Osteoblast (primary cell): ENCODE data around the gene UBE2Q1. TPM values are rescaled to one million over a fixed set of nuclear protein-coding genes. Genes with fewer than 3 reads are reported as not detected.

Source experiments
- DNase-seq: peaks from one replicate; pipeline ENCODE4 v3.0.0; 2011; ENCODE audit warnings: low spot score, mixed read lengths; ENCODE audit not compliant: insufficient read length; ENCODE audit errors: missing footprints
- H2AFZ ChIP-seq: 2 replicates; pipeline ENCODE4 v1.6.0; 2011; ENCODE audit warnings: mild to moderate bottlenecking, low read length
- H3K27ac ChIP-seq: 2 replicates; pipeline ENCODE4 v1.5.1; 2011; ENCODE audit warnings: mild to moderate bottlenecking, low read depth, low read length, moderate library complexity
- H3K27me3 ChIP-seq: 2 replicates; pipeline ENCODE4 v1.6.0; 2012; ENCODE audit warnings: mild to moderate bottlenecking, control low read depth, inconsistent platforms, low read length, moderate library complexity; ENCODE audit not compliant: insufficient read depth
- H3K36me3 ChIP-seq: 2 replicates; pipeline ENCODE4 v1.5.1; 2011; ENCODE audit warnings: mild to moderate bottlenecking, low read length, control low read depth, moderate library complexity; ENCODE audit not compliant: insufficient read depth
- H3K4me1 ChIP-seq: 2 replicates; pipeline ENCODE4 v1.5.1; 2011; ENCODE audit warnings: mild to moderate bottlenecking, low read length, control low read depth, moderate library complexity; ENCODE audit not compliant: insufficient read depth
- H3K4me2 ChIP-seq: 2 replicates; pipeline ENCODE4 v1.6.0; 2011; ENCODE audit warnings: mild to moderate bottlenecking, low read length; ENCODE audit not compliant: insufficient read depth
- H3K4me3 ChIP-seq: fragments of 200-600 bp; sonication (generic); 3 replicates; pipeline ENCODE4 v1.5.1; 2012; ENCODE audit warnings: mild to moderate bottlenecking, low read length, inconsistent platforms; ENCODE audit not compliant: insufficient read depth
- H3K79me2 ChIP-seq: 2 replicates; pipeline ENCODE4 v1.6.0; 2012; ENCODE audit warnings: mild to moderate bottlenecking, low read length, control low read depth, inconsistent platforms; ENCODE audit not compliant: insufficient read depth
- H3K9me3 ChIP-seq: 2 replicates; pipeline ENCODE4 v1.5.1; 2011; ENCODE audit warnings: low read depth, low read length, control low read depth
- H4K20me1 ChIP-seq: 2 replicates; pipeline ENCODE4 v1.6.0; 2012; ENCODE audit warnings: mild to moderate bottlenecking, low read length, control low read depth; ENCODE audit not compliant: insufficient read depth
- CTCF ChIP-seq: IDR thresholded peaks from 2 replicates; pipeline ENCODE4 v1.5.1; 2011; ENCODE audit warnings: mild to moderate bottlenecking, low read depth, low read length, moderate library complexity; ENCODE audit errors: extremely low read depth
- total RNA-seq: library from RNA; depleted of rRNA; stranded (reverse); fragments of >200 nt; gene quantifications from 2 replicates; pipeline ENCODE4 v1.2.3, GENCODE V29; 2012

The UBE2Q1 gene
- total RNA-seq, 1 donor = 27.9 TPM

DNA sequence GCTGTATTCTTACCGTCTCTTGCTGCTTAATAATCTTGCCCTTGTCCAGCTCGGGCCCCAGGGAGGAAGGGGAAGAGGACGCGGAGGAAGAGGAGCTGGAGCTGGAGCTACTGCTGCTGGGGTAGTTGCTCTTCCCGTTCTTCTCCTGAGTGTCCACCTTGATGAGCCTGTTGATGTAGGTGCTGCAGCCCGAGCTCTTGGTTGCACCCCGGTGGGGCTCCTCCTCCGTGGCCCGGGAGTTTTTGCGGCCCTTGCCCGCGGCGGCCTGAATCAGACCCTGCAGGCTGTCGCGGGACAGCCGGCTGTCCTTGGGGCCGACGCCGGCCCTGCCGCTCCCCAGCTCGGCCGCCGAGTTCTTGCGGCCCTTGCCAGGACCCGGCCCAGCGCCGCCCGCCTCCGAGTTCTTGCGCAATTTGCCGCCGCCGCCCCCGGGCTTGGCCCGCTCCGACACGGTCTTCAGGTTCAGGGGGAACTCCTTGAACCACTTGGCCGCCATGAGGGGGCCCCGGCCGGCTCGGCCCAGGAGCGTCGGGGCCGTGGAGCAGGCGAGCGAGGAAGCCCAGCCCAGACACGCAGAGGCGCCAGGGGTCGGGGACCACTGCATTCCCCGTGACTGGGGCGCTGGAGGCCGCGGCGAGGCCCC is 56.9 kb downstream of the UBE2Q1 start:
- no peaks in the 10 kb centered on the region for H3K4me1 ChIP-seq
- no peaks in the 10 kb centered on the region for H3K79me2 ChIP-seq
- H3K4me3 ChIP-seq = no peak overlapping the region
- H3K27ac ChIP-seq = no peak overlapping the region
- peaks cover 79% of the 10 kb centered on the region for H3K27me3 ChIP-seq
- DNase-seq = no peak
- no peaks in the 10 kb centered on the region for H3K9me3 ChIP-seq
- no peaks in the 10 kb centered on the region for H3K36me3 ChIP-seq
- no peak for TF ChIP-seq CTCF
- H3K4me2 ChIP-seq = no peak overlapping the region
- H4K20me1 ChIP-seq = no peaks in the 10 kb centered on the region
- H2AFZ ChIP-seq = no peak overlapping the region

GRCh38 chr1:154500533-154500932 is 57.9 kb downstream of the UBE2Q1 start:
- TF ChIP-seq CTCF = no peak
- H3K79me2 ChIP-seq = no peaks in the 10 kb centered on the region
- no peaks in the 10 kb centered on the region for H3K36me3 ChIP-seq
- H3K4me1 ChIP-seq = no peaks in the 10 kb centered on the region
- H3K4me2 ChIP-seq = no peak overlapping the region
- H4K20me1 ChIP-seq = no peaks in the 10 kb centered on the region
- H3K27me3 ChIP-seq = peaks cover 85% of the 10 kb centered on the region
- H2AFZ ChIP-seq = no peak overlapping the region
- no peak overlapping the region for H3K4me3 ChIP-seq
- no peaks in the 10 kb centered on the region for H3K9me3 ChIP-seq
- DNase-seq = no peak
- H3K27ac ChIP-seq = no peak overlapping the region

- DNase-seq = no peak
- H2AFZ ChIP-seq = no peak overlapping the region
- no peak for TF ChIP-seq CTCF
- H3K4me3 ChIP-seq = no peak overlapping the region
- no peaks in the 10 kb centered on the region for H3K36me3 ChIP-seq
- no peaks in the 10 kb centered on the region for H3K4me1 ChIP-seq
- H3K27me3 ChIP-seq = peaks cover 81% of the 10 kb centered on the region
- H4K20me1 ChIP-seq = no peaks in the 10 kb centered on the region
- no peaks in the 10 kb centered on the region for H3K9me3 ChIP-seq
- no peak overlapping the region for H3K4me2 ChIP-seq
- no peaks in the 10 kb centered on the region for H3K79me2 ChIP-seq
- H3K27ac ChIP-seq = no peak overlapping the region
Observed at GRCh38 chr1:154499446-154499845, 59.0 kb downstream of the UBE2Q1 start.

Other genes with a start within 250 kb of the UBE2Q1 start
- gene AQP10, start 237.6 kb downstream of the UBE2Q1 start, total RNA-seq = not detected in 2 replicates
- 146 and 162 TPM in 2 replicates for gene ATP8B2, start 233.1 kb downstream of the UBE2Q1 start, total RNA-seq
- gene IL6R, start 153.3 kb downstream of the UBE2Q1 start, total RNA-seq = 5.3 and 8.0 TPM in 2 replicates
- not detected in 2 replicates for gene TDRD10, start 56.4 kb downstream of the UBE2Q1 start, total RNA-seq
- gene SHE, start 56.2 kb downstream of the UBE2Q1 start, total RNA-seq = not detected in 2 replicates
- gene CHRNB2, start 9.1 kb upstream of the UBE2Q1 start, total RNA-seq = under 0.01 TPM in 1 of 2 replicates, not detected in the other
- 103 and 118 TPM in 2 replicates for gene ADAR, start 49.5 kb upstream of the UBE2Q1 start, total RNA-seq